GM21528 (cell line): ENCODE data around the gene CCNE1.
"Not testable (repeated sequence)": the region's sequence is repeated elsewhere in the genome, so short reads cannot be mapped to it uniquely, and the experiment has no call there.

Experiments used
- ATAC-seq: cut with Tn5 transposase; IDR thresholded peaks from one replicate; pipeline ENCODE4 v1.9.1; 2021; ENCODE audit warnings: mild to moderate bottlenecking, moderate library complexity; ENCODE audit not compliant: unreplicated experiment, low FRiP score

CCNE1 gene

DNA sequence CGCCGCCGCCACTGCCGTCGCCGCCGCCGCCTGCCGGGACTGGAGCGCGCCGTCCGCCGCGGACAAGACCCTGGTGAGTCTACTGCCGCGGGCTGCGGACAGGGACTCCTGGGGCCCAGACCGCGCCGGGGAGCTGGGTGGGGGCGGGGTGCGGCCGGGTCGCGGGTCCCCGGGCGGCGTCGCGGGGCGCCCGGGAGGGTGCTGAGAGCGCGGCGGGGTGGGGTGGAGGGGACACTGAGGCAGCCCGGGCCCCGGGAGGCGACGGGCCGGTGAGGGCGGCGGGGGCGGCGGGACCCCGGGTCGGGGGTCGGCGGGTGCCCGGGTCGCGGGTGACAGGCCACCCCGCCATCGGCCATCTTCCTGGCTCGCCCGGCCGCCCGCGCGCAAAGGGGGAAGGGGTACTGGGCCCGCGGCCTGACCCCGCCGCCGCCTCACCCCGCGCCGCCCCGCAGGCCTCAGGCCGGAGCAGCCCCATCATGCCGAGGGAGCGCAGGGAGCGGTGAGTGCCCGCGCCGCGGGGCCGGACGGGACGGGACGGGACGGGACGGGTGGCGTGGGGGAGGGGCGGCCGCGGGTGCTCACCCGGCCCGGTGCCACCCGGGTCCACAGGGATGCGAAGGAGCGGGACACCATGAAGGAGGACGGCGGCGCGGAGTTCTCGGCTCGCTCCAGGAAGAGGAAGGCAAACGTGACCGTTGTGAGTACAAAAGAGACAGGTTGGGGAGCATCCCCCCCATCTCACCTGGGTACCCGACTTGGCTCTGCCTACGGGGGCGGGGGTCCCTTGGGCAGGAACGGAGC is 489 bp downstream of the CCNE1 start:
- peak; percentile 7 for ATAC-seq

DNA sequence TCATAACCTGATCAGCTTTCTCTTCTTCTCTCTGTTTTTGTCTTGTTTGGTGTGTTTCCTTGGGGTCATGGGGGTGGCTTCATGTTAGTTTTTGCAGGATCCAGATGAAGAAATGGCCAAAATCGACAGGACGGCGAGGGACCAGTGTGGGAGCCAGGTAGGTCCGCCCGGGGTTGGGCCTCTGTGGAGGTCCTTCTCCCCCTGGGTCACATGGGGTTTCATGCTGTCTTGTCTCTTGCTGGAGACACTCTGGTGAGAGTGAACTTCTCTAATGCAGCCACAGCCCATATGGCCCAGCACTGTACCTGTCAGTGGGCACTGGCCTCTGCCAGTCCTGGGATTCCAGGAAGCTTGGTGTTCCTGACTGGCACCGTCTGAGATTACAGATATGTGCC is 1.1 kb downstream of the CCNE1 start:
- ATAC-seq = no peak

DNA sequence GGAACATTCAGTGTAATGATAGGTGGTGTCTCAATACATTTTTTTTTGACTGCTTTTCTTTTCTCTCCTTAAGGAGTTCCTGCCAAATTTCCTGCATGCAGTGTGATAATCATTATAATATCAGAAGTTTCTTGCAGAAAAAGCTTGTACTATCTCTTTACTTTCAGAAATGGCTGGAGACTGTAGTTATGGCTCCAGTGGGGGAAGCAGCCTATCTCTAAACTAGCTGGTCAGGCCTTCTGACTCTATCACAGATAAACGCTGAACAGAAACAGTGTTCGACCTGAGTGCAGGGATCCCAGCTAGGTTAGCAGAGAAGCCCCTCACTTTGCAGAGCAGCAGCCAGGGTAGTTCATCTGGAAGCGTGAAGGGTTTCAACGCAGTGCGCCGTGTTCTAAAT is 1.9 kb downstream of the CCNE1 start:
- no peak for ATAC-seq

DNA sequence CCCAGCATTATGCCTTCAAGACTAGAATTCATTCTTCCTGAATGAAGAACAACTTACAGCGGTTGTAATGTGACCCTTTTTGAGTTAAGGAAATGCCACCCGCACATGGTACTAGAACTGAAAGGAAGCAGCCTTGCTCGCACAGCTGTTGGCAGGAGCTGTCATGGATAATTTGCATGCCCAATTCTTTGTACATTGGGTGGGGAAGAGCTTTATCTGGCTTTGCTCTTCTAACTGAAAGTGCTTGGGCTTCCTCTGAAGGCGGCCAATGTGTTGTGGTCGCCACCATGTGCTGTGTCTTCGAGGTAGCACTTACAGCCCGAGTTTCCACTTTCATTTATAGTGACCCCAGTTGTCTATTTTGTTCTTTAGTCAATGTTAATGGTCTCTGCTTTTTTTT is 3.4 kb downstream of the CCNE1 start:
- ATAC-seq = peak; percentile 38

DNA sequence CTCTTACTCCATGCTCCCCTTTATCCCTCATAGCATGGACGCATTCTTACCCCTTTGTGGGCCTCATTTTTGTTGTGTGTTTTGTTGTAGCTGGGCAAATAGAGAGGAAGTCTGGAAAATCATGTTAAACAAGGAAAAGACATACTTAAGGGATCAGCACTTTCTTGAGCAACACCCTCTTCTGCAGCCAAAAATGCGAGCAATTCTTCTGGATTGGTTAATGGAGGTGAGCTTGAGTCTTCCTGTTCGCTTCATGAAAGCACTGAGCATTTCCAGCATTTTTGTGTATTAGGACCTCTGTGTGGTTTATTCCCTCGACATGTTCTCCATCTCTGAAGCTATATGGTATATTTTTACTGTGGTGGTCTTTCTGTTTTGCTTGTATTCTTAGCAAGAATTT is 5.5 kb downstream of the CCNE1 start:
- no peak for ATAC-seq

DNA sequence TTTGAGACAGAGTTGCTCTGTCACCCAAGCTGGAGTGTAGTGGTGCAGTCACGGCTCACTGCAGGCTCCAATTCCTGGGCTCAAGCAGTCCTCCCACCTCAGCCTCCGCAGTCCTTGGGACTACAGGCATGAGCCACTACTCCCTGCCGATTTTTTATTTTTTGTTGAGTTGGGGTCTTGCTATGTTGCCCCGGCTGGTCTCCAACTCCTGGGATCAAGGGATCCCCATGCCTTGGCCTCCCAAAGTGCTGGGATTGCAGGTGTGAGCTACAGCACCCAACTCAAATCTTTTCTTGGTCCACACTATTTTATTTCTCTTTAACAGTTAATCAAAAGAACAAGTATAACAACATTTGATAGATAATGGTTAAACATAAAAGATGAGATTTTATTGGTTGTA is 7.5 kb downstream of the CCNE1 start:
- no peak for ATAC-seq

DNA sequence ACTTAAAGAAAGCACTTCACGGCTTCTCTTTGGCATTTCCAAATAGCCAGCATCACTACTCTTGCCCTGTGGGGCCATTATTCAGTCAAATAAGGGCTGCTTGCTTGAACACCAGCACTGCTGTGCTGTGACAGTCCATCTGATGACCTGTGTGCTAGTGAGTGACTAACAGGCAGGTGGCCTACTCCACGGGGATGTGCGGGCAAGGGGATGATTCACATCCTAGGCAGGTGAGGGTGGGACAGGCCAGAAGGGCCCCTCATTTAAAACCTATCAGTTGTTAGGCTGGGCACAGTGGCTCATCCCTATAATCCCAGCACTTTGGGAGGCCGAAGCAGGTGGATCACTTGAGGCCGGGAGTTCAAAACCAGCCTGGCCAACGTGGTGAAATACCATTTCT is 8.2 kb downstream of the CCNE1 start:
- no peak for ATAC-seq

DNA sequence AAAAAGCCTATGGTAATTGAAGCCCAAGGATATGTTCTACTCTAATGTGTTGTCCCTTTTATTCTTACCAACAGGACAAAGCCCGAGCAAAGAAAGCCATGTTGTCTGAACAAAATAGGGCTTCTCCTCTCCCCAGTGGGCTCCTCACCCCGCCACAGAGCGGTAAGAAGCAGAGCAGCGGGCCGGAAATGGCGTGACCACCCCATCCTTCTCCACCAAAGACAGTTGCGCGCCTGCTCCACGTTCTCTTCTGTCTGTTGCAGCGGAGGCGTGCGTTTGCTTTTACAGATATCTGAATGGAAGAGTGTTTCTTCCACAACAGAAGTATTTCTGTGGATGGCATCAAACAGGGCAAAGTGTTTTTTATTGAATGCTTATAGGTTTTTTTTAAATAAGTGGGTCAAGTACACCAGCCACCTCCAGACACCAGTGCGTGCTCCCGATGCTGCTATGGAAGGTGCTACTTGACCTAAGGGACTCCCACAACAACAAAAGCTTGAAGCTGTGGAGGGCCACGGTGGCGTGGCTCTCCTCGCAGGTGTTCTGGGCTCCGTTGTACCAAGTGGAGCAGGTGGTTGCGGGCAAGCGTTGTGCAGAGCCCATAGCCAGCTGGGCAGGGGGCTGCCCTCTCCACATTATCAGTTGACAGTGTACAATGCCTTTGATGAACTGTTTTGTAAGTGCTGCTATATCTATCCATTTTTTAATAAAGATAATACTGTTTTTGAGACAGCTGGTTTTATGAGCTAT is 12.0 kb downstream of the CCNE1 start:
- no peak for ATAC-seq

DNA sequence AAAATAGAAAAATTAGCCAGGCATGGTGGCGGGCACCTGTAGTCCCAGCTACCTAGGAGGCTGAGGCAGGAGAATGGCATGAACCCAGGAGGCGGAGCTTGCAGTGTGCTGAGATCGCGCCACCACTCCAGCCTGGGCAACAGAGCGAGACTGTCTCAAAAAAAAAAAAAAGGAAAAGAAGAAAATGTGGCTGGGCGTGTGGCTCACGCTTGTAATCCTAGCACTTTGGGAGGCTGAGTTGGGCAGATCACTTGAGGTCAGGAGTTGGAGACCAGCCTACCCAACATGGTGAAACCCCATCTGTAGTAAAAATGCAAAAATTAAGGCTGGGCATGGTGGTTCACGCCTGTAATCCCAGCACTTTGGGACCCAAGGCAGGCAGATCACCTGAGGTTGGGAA is 13.5 kb downstream of the CCNE1 start:
- ATAC-seq = not testable (repeated sequence)

DNA sequence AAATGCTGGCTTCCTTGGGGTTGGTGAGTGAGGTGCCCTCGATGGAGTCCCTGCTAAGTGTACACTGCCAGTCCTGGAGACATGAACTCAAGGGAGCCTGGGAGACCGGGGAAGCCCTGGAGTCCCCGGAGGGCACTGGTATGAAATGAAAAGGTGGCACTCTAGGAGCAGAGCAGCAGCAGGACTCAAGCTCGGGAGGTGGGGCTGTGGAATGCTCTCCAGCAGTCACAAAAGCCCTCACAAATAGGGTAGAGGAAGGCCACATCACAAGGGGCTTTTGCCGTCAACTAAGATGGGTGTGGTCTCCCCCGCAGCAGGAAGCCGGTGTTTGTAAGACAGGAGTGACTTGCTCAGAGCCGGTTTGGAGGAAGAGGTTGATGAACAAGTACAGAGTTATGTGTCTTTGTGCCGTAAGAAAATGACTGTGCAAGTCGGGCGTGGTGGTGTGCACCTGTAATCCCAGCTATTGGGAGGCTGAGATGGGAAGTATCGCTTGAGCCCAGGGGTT is 19.3 kb downstream of the CCNE1 start:
- no peak for ATAC-seq

DNA sequence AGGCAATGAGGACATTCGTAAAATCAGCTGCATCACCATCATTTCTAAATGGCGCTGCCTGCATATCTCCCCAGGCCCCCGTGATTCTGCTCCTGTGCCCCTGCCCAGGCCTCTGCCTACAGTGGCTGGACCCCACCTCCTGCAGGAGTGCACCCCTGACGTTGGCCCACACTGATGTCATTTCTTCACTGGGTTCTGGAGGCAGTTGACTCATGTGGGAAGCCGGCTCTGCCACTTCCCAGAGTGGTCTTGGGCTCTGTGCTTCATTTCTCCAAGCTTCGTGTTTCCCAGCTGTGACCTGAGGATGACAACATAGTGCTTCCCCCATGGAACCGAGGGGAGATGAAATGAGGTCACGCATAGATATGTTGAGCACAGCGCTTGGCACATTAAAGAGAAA is 19.9 kb downstream of the CCNE1 start:
- ATAC-seq = no peak

DNA sequence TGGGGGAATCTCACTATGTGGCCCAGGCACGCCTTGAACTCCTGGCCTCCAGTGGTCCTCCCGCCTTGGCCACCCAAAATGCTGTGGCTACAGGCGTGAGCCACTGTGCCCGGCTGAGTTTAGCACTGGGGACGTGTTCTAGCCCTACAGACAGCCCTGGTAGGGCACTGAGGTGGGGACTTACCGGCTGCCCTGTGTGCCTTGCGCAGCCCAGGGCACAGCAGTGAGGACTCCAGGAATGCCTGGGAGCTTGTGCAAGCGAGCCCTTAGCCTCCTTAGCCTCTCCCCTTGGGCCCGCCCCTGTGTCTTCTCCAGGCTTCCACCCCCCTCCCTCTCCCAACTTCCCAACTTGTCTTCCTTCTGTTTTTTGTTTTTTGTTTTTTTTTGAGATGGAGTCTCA is 21.0 kb downstream of the CCNE1 start:
- ATAC-seq = no peak

DNA sequence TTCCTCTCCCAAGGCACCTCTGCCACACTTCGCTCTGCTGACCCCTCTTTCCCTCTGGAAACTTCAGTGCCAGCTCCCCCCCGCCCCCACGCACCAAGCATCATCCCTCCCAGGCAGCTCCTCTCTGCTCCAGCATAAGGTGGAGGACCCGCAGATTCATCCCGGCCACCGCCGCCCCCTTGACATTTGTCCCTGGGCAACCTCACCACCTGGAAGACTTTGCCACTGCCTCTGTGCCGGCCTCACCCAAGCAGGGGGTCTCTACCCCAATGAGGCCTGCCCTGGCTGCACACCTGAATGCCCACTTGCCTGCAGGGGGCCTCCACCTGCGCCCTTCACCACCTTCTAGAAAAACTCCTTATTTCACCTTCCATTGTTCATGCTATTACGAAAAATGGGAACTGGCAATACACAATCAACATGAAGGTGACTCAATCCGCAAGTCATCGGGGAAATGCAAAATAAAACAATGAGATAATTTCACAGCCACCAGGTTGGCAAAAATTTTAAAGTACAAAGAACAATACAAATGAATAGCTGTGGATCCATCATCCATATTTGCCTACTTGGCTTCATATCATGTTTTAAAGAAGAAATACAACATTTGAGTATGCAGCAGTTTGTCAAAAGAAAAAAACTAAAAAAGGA is 21.9 kb downstream of the CCNE1 start:
- no peak for ATAC-seq

DNA sequence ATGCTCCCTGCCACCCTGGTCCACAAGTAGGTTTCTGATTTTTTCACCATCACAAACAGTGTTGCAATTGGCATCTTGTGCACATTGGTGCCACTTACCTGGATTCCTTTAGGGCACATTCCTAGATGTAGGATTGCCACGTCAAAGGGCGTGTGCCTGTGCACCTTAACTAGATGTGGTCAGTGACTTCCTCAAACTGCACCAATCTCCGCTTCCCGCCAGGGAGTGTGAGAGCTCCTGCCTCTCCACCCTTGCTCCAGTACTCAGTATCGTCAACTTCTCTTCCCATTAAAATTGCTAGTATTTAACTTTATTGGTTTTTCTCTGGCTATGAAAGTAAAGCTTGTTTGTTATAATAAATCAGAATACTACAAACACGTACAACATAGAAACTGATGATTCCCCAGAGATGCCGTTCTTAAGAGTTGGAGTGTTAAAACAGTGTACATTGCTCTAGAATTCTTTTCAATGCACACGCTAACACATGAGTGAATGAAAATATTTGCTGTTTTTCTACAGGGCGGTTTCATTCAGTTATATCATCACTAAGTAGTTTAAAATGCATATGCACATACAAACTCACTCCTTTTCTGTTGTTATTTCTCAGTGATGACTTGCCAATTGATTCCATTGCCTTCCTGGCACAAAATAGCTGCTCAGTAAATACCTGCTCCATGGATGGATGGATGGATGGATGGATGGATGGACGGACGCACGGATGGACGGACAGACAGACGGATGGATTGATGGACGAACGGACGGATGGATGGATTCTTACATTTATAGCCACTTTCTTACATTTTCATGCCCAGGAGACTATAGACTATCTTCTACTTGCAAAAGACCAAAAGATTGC is 23.4 kb downstream of the CCNE1 start:
- no peak for ATAC-seq

DNA sequence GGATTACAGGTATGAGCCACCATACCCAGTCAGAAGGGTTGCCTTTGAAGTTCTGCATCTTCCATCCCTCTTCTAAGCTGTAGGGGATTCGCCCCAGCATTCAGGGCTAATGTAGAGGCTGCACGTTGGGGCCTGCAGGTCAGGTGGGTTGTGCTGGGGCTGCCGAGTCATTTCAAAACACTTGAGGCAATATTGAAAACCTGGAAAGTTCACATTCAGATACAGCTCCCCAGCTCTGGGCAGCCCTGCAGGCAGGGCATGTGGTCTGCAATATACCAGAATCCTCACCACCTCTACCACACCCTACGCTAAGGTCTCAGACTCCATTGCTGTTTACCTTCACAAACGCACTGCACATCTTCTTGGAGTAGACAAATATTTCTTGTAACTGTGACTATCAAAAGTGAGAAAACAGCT is 24.6 kb downstream of the CCNE1 start:
- peak; percentile 58 for ATAC-seq

DNA sequence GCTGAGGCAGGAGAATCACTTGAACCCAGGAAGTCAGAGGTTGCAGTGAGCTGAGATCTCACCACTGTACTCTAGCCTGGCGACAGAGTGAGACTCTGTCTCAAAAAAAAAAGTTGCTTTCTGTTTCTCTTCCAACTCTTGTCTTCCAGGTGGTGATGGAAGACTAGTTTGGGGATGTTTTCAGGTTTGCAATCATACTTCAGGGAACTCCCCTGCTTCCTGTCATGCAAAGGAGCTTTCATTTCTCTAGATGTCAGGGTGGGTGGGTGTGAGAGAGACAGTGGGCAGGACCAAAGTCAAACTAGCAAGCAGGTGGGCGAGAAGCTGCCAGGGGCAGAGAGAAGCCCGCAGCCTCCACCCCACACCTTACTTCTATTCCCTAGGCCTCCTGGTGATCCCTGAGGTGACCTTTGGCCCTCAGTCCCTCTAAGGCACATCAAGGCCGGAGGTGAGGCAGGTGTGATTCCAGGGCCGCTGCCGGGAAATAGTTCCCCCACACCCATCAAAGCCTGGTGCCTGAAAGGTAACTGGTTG is 25.7 kb downstream of the CCNE1 start:
- peak; percentile 64 for ATAC-seq

DNA sequence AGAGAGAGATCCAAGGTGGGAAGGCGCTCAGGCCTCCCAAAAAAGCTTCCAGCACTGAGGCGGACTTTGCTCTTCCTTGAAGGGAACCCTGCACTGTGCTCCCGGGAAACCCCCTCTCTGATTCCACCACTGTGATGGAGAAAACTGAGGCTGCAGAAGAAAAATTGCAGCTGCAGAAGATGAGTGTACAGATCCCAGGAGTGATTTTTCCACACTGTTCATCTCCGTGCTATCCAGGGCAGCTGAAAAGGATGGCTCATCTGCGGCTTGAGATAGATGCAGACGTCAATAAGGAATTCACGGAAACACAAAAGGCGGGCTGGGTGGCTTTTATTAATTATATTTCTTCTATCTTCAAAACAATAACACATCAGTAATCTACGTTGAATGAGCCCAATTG is 26.2 kb downstream of the CCNE1 start:
- no peak for ATAC-seq

DNA sequence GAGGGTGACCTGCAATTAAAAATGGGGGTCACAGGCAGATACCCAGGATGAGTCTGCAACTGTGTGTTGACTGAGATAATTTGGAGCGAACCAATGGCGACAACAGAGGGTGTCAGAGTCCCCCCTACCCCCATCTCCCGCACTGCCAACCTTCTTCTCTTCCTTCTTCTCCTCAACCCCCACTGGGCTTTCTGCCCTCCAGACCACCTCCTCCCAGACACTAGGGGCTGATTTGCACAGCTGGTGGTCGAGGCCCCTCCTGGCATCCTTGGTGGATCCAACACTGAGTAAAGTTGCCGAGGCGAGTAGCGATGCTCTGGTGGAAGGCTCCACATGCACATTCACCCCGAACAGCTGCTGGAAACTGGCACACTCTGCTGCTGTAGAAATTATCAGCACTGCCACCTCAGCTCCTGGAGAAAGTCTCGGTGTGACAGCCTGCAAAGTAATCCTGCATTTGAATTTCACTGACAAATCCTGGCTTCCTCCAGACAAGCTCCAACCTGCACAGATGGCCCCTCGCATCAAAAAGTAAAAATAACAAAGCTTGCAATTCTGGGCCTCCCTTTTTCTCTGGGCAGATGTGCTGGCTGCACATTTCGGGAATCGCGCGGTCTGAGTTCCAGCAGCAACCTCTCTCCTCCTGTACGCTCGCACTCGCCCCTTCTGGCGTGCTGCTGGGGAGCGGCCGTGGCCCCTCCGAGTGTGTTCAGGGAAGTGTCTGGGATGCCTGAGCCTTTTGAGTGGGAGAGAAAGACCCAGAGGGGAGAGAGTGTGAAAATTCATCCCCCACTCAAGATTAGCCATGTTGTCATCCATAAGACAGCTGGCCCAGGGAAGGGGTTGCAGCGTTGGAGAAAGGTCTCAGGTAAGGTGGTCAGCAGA is 28.5 kb downstream of the CCNE1 start:
- ATAC-seq = no peak

DNA sequence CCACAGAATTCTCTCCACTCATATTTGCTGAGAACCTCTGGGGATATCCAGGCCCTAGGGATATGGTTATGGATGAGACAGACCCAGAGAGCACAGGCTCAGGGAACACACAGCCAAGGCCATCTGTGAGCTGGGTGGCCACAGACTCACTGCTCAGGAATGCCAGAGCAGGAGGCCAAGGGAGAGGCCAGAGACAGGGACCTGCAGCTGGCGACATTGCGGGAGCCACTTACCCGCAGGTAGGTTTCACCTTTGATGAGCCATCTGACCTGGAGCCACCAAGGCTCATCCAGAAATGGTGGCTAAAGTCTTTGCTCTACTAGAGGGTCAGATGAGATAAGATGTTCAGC is 29.4 kb downstream of the CCNE1 start:
- no peak for ATAC-seq
